Ishikawa (cell line): ENCODE results near the gene PTRHD1.

Source experiments
- CEBPB ChIP-seq: IDR thresholded peaks from 2 replicates; pipeline ENCODE4 v1.6.1; 2012
- CREB1 ChIP-seq: IDR thresholded peaks from 2 replicates; pipeline ENCODE4 v1.6.1; 2012; ENCODE audit warnings: low read depth
- EGR1 ChIP-seq: IDR thresholded peaks from 2 replicates; pipeline ENCODE4 v1.6.1; 2012
- EP300 ChIP-seq: IDR thresholded peaks from 2 replicates; pipeline ENCODE4 v1.6.1; 2012; ENCODE audit warnings: borderline replicate concordance
- FOXM1 ChIP-seq: IDR thresholded peaks from 2 replicates; pipeline ENCODE4 v1.6.1; 2012; ENCODE audit warnings: low read depth, borderline replicate concordance
- MAX ChIP-seq: IDR thresholded peaks from 2 replicates; pipeline ENCODE4 v1.6.1; 2012
- NFIC ChIP-seq: IDR thresholded peaks from 2 replicates; pipeline ENCODE4 v1.6.1; 2012
- RAD21 ChIP-seq: IDR thresholded peaks from 2 replicates; pipeline ENCODE4 v1.6.1; 2012; ENCODE audit warnings: low read depth
- REST ChIP-seq: IDR thresholded peaks from 2 replicates; pipeline ENCODE4 v1.6.1; 2012; ENCODE audit warnings: low read depth, mild to moderate bottlenecking
- TAF1 ChIP-seq: IDR thresholded peaks from 2 replicates; pipeline ENCODE4 v1.6.1; 2012; ENCODE audit warnings: low read depth, mild to moderate bottlenecking
- TCF12 ChIP-seq: IDR thresholded peaks from 2 replicates; pipeline ENCODE4 v1.6.1; 2012; ENCODE audit warnings: low read depth
- TEAD4 ChIP-seq: IDR thresholded peaks from 2 replicates; pipeline ENCODE4 v1.6.1; 2012
- USF1 ChIP-seq: IDR thresholded peaks from 2 replicates; pipeline ENCODE4 v1.6.1; 2012
- YY1 ChIP-seq: IDR thresholded peaks from 2 replicates; pipeline ENCODE4 v1.6.1; 2012; ENCODE audit warnings: low read depth
- ZBTB7A ChIP-seq: IDR thresholded peaks from 2 replicates; pipeline ENCODE4 v1.6.1; 2012; ENCODE audit warnings: low read depth

PTRHD1 gene

GRCh38 chr2:24768601-24769000 lies 24.6 kb downstream of the PTRHD1 start:
- no peak for TF ChIP-seq EGR1
- no peak for TF ChIP-seq USF1
- TF ChIP-seq CEBPB = no peak
- TF ChIP-seq TAF1 = no peak
- TF ChIP-seq YY1 = no peak
- TF ChIP-seq REST = no peak
- TF ChIP-seq FOXM1 = no peak
- TF ChIP-seq ZBTB7A = no peak
- TF ChIP-seq TEAD4 = no peak
- no peak for TF ChIP-seq TCF12
- TF ChIP-seq CREB1 = no peak
- TF ChIP-seq MAX = no peak

- TF ChIP-seq ZBTB7A (no peak), YY1 (no peak), TCF12 (no peak), CREB1 (no peak), USF1 (no peak), MAX (no peak)
Measured at GRCh38 chr2:24768013-24768412, 25.2 kb downstream of the PTRHD1 start.

GRCh38 chr2:24766609-24767008 lies 26.6 kb downstream of the PTRHD1 start:
- TF ChIP-seq REST = no peak
- TF ChIP-seq TCF12 = no peak
- no peak for TF ChIP-seq YY1
- TF ChIP-seq NFIC = no peak

- TF ChIP-seq EGR1 = no peak
- no peak for TF ChIP-seq MAX
- TF ChIP-seq TEAD4 = no peak
- no peak for TF ChIP-seq CEBPB
- no peak for TF ChIP-seq FOXM1
- TF ChIP-seq USF1 = no peak
- no peak for TF ChIP-seq TCF12
- TF ChIP-seq YY1 = no peak
- TF ChIP-seq NFIC = no peak
- TF ChIP-seq TAF1 = no peak
- TF ChIP-seq RAD21 = no peak
- TF ChIP-seq CREB1 = no peak
- no peak for TF ChIP-seq ZBTB7A
- no peak for TF ChIP-seq REST
- no peak for TF ChIP-seq EP300
Measured at GRCh38 chr2:24763843-24764242, 29.3 kb downstream of the PTRHD1 start.

- TF ChIP-seq EGR1 = no peak
- TF ChIP-seq ZBTB7A = no peak
- TF ChIP-seq TAF1 = no peak
- no peak for TF ChIP-seq NFIC
- no peak for TF ChIP-seq TEAD4
- TF ChIP-seq YY1 = no peak
- TF ChIP-seq RAD21 = no peak
- no peak for TF ChIP-seq REST
- no peak for TF ChIP-seq MAX
- no peak for TF ChIP-seq FOXM1
- no peak for TF ChIP-seq EP300
Measured at GRCh38 chr2:24762518-24762917, 30.7 kb downstream of the PTRHD1 start.
